ENCODE results near the gene OR2AK2. TPM values are rescaled to one million over a fixed set of nuclear protein-coding genes. Genes with fewer than 3 reads are reported as not detected.
"Not testable (repeated sequence)": the region's sequence is repeated elsewhere in the genome, so short reads cannot be mapped to it uniquely, and the experiment has no call there.

OR2AK2 gene
- total and polyA plus RNA-seq, 4 donors: not detected

- not testable (repeated sequence) for H3K9ac ChIP-seq (ENCODE audit: insufficient read depth in 1 of 2, low read length in 2 of 2); H3K4me3 ChIP-seq; H3K27me3 ChIP-seq (ENCODE audit: control insufficient read depth in 3 of 3, insufficient read depth in 3 of 3, low read length in 2 of 3); H3K36me3 ChIP-seq (ENCODE audit: control insufficient read depth in 4 of 4, insufficient read depth in 4 of 4, low read length in 4 of 4); H3K27ac ChIP-seq (ENCODE audit: low read depth in 1 of 2, low read length in 1 of 2); H3K4me1 ChIP-seq (ENCODE audit: control insufficient read depth in 5 of 5, insufficient read depth in 5 of 5, low read length in 5 of 5)
- WGBS, 2 donors: 7 to 26% methylated on average over 41 to 44 of the region's 44 CpGs
- peaks cover 0 to 16% (median 1%) of the 10 kb centered on the region in 4 donors for H3K9me3 ChIP-seq (ENCODE audit: control insufficient read depth in 4 of 4, insufficient read depth in 3 of 4, low read length in 3 of 4)
- TF ChIP-seq CTCF (IDR thresholded peaks at IDR 0.05; ENCODE audit: control extremely low read depth, extremely low read depth): peak; percentile 35
- ATAC-seq (ENCODE audit: insufficient read depth, low FRiP score): peak; percentile 64
- DNase-seq: peak; percentile 2 to 65 (median 6)
These were observed 27.9 kb upstream of the OR2AK2 start for GRCh38 chr1:247936965-247937734.

GRCh38 chr1:247942624-247943023 is 22.4 kb upstream of the OR2AK2 start:
- Histone ChIP-seq H3K9ac (ENCODE audit: insufficient read depth in 1 of 2, low read length in 2 of 2) (no peak overlapping the region), H3K4me3 (no peak overlapping the region), H3K9me3 (ENCODE audit: control insufficient read depth in 4 of 4, insufficient read depth in 3 of 4, low read length in 3 of 4) (peaks cover 0 to 6% (median 3%) of the 10 kb centered on the region in 4 donors), H3K36me3 (ENCODE audit: control insufficient read depth in 4 of 4, insufficient read depth in 4 of 4, low read length in 4 of 4) (no peaks in the 10 kb centered on the region), H3K4me1 (ENCODE audit: control insufficient read depth in 5 of 5, insufficient read depth in 5 of 5, low read length in 5 of 5) (no peaks in the 10 kb centered on the region), H3K27me3 (ENCODE audit: control insufficient read depth in 3 of 3, insufficient read depth in 3 of 3, low read length in 2 of 3) (no peaks in the 10 kb centered on the region), H3K27ac (ENCODE audit: low read depth in 1 of 2, low read length in 1 of 2) (no peak overlapping the region)
- DNase-seq (no peak), ATAC-seq (ENCODE audit: insufficient read depth, low FRiP score) (no peak)
- 87% methylated on average over 6 of the region's 6 CpGs for WGBS, 2 donors
- no peak for TF ChIP-seq CTCF (IDR thresholded peaks at IDR 0.05; ENCODE audit: control extremely low read depth, extremely low read depth)

- TF ChIP-seq CTCF (IDR thresholded peaks at IDR 0.05; ENCODE audit: control extremely low read depth, extremely low read depth): no peak
- ATAC-seq (ENCODE audit: insufficient read depth, low FRiP score) (no peak), DNase-seq (no peak)
- Histone ChIP-seq H3K9me3 (ENCODE audit: control insufficient read depth in 4 of 4, insufficient read depth in 3 of 4, low read length in 3 of 4) (peaks cover 0 to 6% (median 1%) of the 10 kb centered on the region in 4 donors), H3K27ac (ENCODE audit: low read depth in 1 of 2, low read length in 1 of 2) (no peak within 1 kb of the TSS), H3K4me1 (ENCODE audit: control insufficient read depth in 5 of 5, insufficient read depth in 5 of 5, low read length in 5 of 5) (no peaks in the 10 kb centered on the region), H3K4me3 (no peak within 1 kb of the TSS), H3K36me3 (ENCODE audit: control insufficient read depth in 4 of 4, insufficient read depth in 4 of 4, low read length in 4 of 4) (no peaks in the 10 kb centered on the region), H3K9ac (ENCODE audit: insufficient read depth in 1 of 2, low read length in 2 of 2) (no peak within 1 kb of the TSS), H3K27me3 (ENCODE audit: control insufficient read depth in 3 of 3, insufficient read depth in 3 of 3, low read length in 2 of 3) (no peaks in the 10 kb centered on the region)
- 84 to 92% methylated on average over 3 of the region's 3 CpGs for WGBS, 2 donors
These were observed 16.5 kb upstream of the OR2AK2 start, which contains the start of gene OR2L8 for GRCh38 chr1:247948558-247948957. TSS of gene OR2L8 (plus strand) at chr1:247948858. CDS start at chr1:247948858, 0 bp downstream.

All from lung (tissue), 12 donors.